Measurements from ENCODE around the gene ATG14. TPM values are rescaled to one million over a fixed set of nuclear protein-coding genes. Genes with fewer than 3 reads are reported as not detected.
"Not testable (repeated sequence)": the region's sequence is repeated elsewhere in the genome, so short reads cannot be mapped to it uniquely, and the experiment has no call there.

ATG14 gene
- total and polyA plus RNA-seq, 2 experiments from 2014 or later: 7.3 to 15.2 TPM

- TF ChIP-seq CREB1 (CRISPR knock-in tag; IDR thresholded peaks at IDR 0.05; ENCODE audit: low read depth): no peak
These were observed 28.0 kb downstream of the ATG14 start (continued) for GRCh38 chr14:55383541-55384140.

- peaks cover 16% of the 10 kb centered on the region for H3K36me3 ChIP-seq (ENCODE audit: insufficient read depth)
- not testable (repeated sequence) for H3F3A ChIP-seq (replicated peaks; ENCODE audit: low read depth); H3K27ac ChIP-seq (ENCODE audit: low read depth); H3K9me2 ChIP-seq (ENCODE audit: insufficient read depth); DNase-seq (ENCODE audit: low spot score); H3K4me3 Mint-ChIP-seq; H3K9me3 Mint-ChIP-seq; H3K4me1 Mint-ChIP-seq; H3K27me3 ChIP-seq (ENCODE audit: insufficient read depth); H3K27ac Mint-ChIP-seq; H3K27me3 Mint-ChIP-seq (ENCODE audit: insufficient read depth, low read depth, poor library complexity); H2AFZ ChIP-seq; H4K20me1 ChIP-seq (replicated peaks; ENCODE audit: insufficient read depth); H3K79me2 ChIP-seq (replicated peaks; ENCODE audit: insufficient read depth); ATAC-seq; H3K4me1 ChIP-seq (ENCODE audit: insufficient read depth); H3K4me2 ChIP-seq; H3K4me3 ChIP-seq
- H3K36me3 Mint-ChIP-seq (ENCODE audit: low read depth): peaks cover 22% of the 10 kb centered on the region
These were observed 28.6 kb downstream of the ATG14 start for GRCh38 chr14:55383056-55383466.

DNA sequence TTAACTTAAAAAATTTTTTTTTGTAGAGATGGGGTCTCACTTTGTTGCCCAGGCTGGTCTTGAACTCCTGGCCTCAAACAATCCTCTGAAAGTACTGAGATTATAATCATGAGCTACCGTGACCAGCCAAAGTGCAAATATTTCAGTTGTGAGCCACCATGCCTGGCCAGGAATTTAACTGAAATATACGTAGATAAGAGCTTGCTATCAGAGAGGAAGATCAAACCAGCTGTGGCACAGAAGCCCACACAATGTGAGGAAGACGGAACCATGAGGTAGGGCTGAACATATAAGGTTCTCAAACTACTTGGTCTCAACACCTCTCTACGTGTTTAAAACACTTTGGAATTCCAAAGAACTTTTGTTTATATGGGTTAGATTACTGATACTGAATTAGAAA lies 29.1 kb downstream of the ATG14 start:
- Histone ChIP-seq H3K9me2 (ENCODE audit: insufficient read depth) (no peaks in the 10 kb centered on the region), H3F3A (replicated peaks; ENCODE audit: low read depth) (no peaks in the 10 kb centered on the region), H3K27ac (ENCODE audit: low read depth) (no peak overlapping the region), H3K4me3 (no peak overlapping the region), H3K27me3 (ENCODE audit: insufficient read depth) (no peaks in the 10 kb centered on the region), H3K36me3 (ENCODE audit: insufficient read depth) (peaks cover 18% of the 10 kb centered on the region), H2AFZ (no peak overlapping the region), H3K4me2 (no peak overlapping the region), H4K20me1 (replicated peaks; ENCODE audit: insufficient read depth) (peaks cover 7% of the 10 kb centered on the region), H3K4me1 (ENCODE audit: insufficient read depth) (no peaks in the 10 kb centered on the region), H3K79me2 (replicated peaks; ENCODE audit: insufficient read depth) (no peaks in the 10 kb centered on the region)
- H3K36me3 Mint-ChIP-seq (ENCODE audit: low read depth): peaks cover 22% of the 10 kb centered on the region
- no peaks in the 10 kb centered on the region for H3K4me1 Mint-ChIP-seq
- no peak overlapping the region for H3K27ac Mint-ChIP-seq
- H3K4me3 Mint-ChIP-seq: no peak overlapping the region
- DNase-seq (ENCODE audit: low spot score): no peak
- no peak for TF ChIP-seq ZNF331 (CRISPR knock-in tag; IDR thresholded peaks at IDR 0.05; ENCODE audit: low read depth)
- TF ChIP-seq CTCF (conservative IDR thresholded peaks at IDR 0.05; ENCODE audit: low read depth in 2 of 2): no peak
- no peak for TF ChIP-seq EZH2 (IDR thresholded peaks at IDR 0.05; ENCODE audit: low read depth, unreplicated experiment)
- TF ChIP-seq CREB1 (CRISPR knock-in tag; IDR thresholded peaks at IDR 0.05; ENCODE audit: low read depth): no peak
- no peak for TF ChIP-seq JUNB (IDR thresholded peaks at IDR 0.05; ENCODE audit: unreplicated experiment)
- TF ChIP-seq ZNF114 (CRISPR knock-in tag; IDR thresholded peaks at IDR 0.05): no peak
- TF ChIP-seq ZNF462 (CRISPR knock-in tag; IDR thresholded peaks at IDR 0.05): no peak
- no peak for TF ChIP-seq STAT1 (IDR thresholded peaks at IDR 0.05; ENCODE audit: unreplicated experiment)
- TF ChIP-seq POLR2AphosphoS5 (IDR thresholded peaks at IDR 0.05; ENCODE audit: low read depth): no peak
- TF ChIP-seq, protein P1, sequence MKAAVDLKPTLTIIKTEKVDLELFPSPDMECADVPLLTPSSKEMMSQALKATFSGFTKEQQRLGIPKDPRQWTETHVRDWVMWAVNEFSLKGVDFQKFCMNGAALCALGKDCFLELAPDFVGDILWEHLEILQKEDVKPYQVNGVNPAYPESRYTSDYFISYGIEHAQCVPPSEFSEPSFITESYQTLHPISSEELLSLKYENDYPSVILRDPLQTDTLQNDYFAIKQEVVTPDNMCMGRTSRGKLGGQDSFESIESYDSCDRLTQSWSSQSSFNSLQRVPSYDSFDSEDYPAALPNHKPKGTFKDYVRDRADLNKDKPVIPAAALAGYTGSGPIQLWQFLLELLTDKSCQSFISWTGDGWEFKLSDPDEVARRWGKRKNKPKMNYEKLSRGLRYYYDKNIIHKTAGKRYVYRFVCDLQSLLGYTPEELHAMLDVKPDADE (IDR thresholded peaks at IDR 0.05): no peak
- TF ChIP-seq EZH2phosphoT487 (IDR thresholded peaks at IDR 0.05; ENCODE audit: unreplicated experiment): no peak
- TF ChIP-seq NANOG (IDR thresholded peaks at IDR 0.05; ENCODE audit: borderline replicate concordance): no peak
- H3K9me3 Mint-ChIP-seq: no peaks in the 10 kb centered on the region
- no peaks in the 10 kb centered on the region for H3K27me3 Mint-ChIP-seq (ENCODE audit: insufficient read depth, low read depth, poor library complexity)
- no peak for ATAC-seq

Data from GM23338 (cell line).